Stomach (tissue), 4 donors: ENCODE measurements around the gene F13B.

Source experiments
- EP300 ChIP-seq: sonication (generic); formaldehyde crosslinking; IDR thresholded peaks from one replicate; pipeline ENCODE4 v1.6.1; 2017; ENCODE audit warnings: antibody characterized with exemption
- POLR2A ChIP-seq, 4 donors: fragments of 450-650 bp; IDR thresholded peaks; one replicate each; pipeline ENCODE4 v1.6.1; 2016; ENCODE audit warnings: antibody characterized with exemption in 4 of 4, control low read depth in 2 of 4, mild to moderate bottlenecking in 1 of 4, moderate library complexity in 1 of 4
- POLR2AphosphoS5 ChIP-seq, 3 donors: sonication (generic); formaldehyde crosslinking; IDR thresholded peaks; one replicate each; pipeline ENCODE4 v1.6.1; 2016; ENCODE audit warnings: antibody characterized with exemption in 3 of 3
- TF ChIP-seq, protein P1 (sequence below), 7 experiments: fragments of 450-650 bp in 4 of 7; fragments of 200-600 bp in 3 of 7; sonication (generic) in 3 of 7; IDR thresholded peaks; one replicate each; pipeline ENCODE4 v1.5.1; 2016 to 2019; ENCODE audit warnings: antibody characterized with exemption in 7 of 7, control low read depth in 2 of 7, mild to moderate bottlenecking in 1 of 7

DNA sequence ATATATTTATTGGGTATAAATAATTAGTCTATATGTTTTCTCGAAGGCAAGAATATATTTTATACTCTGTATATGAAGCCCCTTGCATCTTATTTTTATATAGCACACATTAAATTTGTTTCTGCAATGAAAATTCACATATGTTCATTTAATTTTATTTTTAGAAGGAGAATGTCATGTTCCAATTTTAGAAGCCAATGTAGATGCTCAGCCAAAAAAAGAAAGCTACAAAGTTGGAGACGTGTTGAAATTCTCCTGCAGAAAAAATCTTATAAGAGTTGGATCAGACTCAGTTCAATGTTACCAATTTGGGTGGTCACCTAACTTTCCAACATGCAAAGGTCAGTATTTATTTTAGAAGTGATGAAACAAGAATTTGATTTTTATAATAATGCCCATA lies 73.1 kb downstream of the F13B start:
- TF ChIP-seq, protein P1, sequence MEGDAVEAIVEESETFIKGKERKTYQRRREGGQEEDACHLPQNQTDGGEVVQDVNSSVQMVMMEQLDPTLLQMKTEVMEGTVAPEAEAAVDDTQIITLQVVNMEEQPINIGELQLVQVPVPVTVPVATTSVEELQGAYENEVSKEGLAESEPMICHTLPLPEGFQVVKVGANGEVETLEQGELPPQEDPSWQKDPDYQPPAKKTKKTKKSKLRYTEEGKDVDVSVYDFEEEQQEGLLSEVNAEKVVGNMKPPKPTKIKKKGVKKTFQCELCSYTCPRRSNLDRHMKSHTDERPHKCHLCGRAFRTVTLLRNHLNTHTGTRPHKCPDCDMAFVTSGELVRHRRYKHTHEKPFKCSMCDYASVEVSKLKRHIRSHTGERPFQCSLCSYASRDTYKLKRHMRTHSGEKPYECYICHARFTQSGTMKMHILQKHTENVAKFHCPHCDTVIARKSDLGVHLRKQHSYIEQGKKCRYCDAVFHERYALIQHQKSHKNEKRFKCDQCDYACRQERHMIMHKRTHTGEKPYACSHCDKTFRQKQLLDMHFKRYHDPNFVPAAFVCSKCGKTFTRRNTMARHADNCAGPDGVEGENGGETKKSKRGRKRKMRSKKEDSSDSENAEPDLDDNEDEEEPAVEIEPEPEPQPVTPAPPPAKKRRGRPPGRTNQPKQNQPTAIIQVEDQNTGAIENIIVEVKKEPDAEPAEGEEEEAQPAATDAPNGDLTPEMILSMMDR (IDR thresholded peaks at IDR 0.05): no peak
- TF ChIP-seq POLR2AphosphoS5 (IDR thresholded peaks at IDR 0.05) (no peak), POLR2A (IDR thresholded peaks at IDR 0.05) (no peak), EP300 (no peak)
